Dendritic cell treated with granulocyte-macrophage colony-stimulating factor and Interleukin-4, amounts not matched to agents 40 ng/mL and 50 ng/mL, for 4 days (primary cell): ENCODE data around the gene MOK.

ENCODE experiments used
- H3K27ac Mint-ChIP-seq: one replicate; pipeline ENCODE4 v1.8.0; 2022; ENCODE audit warnings: mild to moderate bottlenecking, mixed read lengths
- H3K27me3 Mint-ChIP-seq: one replicate; pipeline ENCODE4 v1.8.0; 2022; ENCODE audit warnings: mild to moderate bottlenecking, mixed read lengths
- H3K36me3 Mint-ChIP-seq: one replicate; pipeline ENCODE4 v1.8.0; 2022; ENCODE audit warnings: low read depth, mixed read lengths
- H3K4me1 Mint-ChIP-seq: one replicate; pipeline ENCODE4 v1.8.0; 2022; ENCODE audit warnings: low read depth, mixed read lengths
- H3K4me3 Mint-ChIP-seq: one replicate; pipeline ENCODE4 v1.8.0; 2022; ENCODE audit warnings: mild to moderate bottlenecking, moderate library complexity, mixed read lengths
- H3K9me3 Mint-ChIP-seq: one replicate; pipeline ENCODE4 v1.8.0; 2022; ENCODE audit warnings: mixed read lengths
- intact Hi-C: fragments of 100-400 bp; cut with micrococcal nuclease; formaldehyde crosslinking; loops from one replicate; pipeline ENCODE4 v1.15.0; 2022

The MOK gene

GRCh38 chr14:102236026-102236425 lies 68.9 kb downstream of the MOK start:
- Mint-ChIP-seq H3K27me3 (peaks cover 1% of the 10 kb centered on the region), H3K4me3 (no peak overlapping the region), H3K27ac (no peak overlapping the region), H3K36me3 (no peaks in the 10 kb centered on the region), H3K4me1 (no peaks in the 10 kb centered on the region), H3K9me3 (no peaks in the 10 kb centered on the region)
- intact Hi-C loops: loop anchor here (2.0 kb wide), 1 partner anchor 79 kb away; no protein-coding TSS in a partner anchor

- no peaks in the 10 kb centered on the region for H3K4me1 Mint-ChIP-seq
- no peaks in the 10 kb centered on the region for H3K36me3 Mint-ChIP-seq
- no peaks in the 10 kb centered on the region for H3K9me3 Mint-ChIP-seq
- no peak overlapping the region for H3K4me3 Mint-ChIP-seq
- H3K27ac Mint-ChIP-seq: no peak overlapping the region
- H3K27me3 Mint-ChIP-seq: no peaks in the 10 kb centered on the region
- intact Hi-C loops: no loop called here
Measured at GRCh38 chr14:102235275-102235897, 69.6 kb downstream of the MOK start.

- Mint-ChIP-seq H3K4me3 (no peak overlapping the region), H3K27me3 (no peaks in the 10 kb centered on the region), H3K9me3 (no peaks in the 10 kb centered on the region), H3K36me3 (no peaks in the 10 kb centered on the region), H3K4me1 (no peaks in the 10 kb centered on the region), H3K27ac (no peak overlapping the region)
- intact Hi-C loops: no loop called here
Measured at GRCh38 chr14:102234331-102235264, 70.4 kb downstream of the MOK start.

GRCh38 chr14:102233081-102233480 lies 71.9 kb downstream of the MOK start:
- Mint-ChIP-seq H3K27me3 (no peaks in the 10 kb centered on the region), H3K9me3 (no peaks in the 10 kb centered on the region), H3K36me3 (no peaks in the 10 kb centered on the region), H3K27ac (no peak overlapping the region), H3K4me1 (no peaks in the 10 kb centered on the region), H3K4me3 (no peak overlapping the region)
- intact Hi-C loops: no loop called here

GRCh38 chr14:102232348-102232625 lies 72.7 kb downstream of the MOK start:
- no peak overlapping the region for H3K4me3 Mint-ChIP-seq
- no peaks in the 10 kb centered on the region for H3K4me1 Mint-ChIP-seq
- no peak overlapping the region for H3K27ac Mint-ChIP-seq
- no peaks in the 10 kb centered on the region for H3K27me3 Mint-ChIP-seq
- no peaks in the 10 kb centered on the region for H3K36me3 Mint-ChIP-seq
- H3K9me3 Mint-ChIP-seq: no peaks in the 10 kb centered on the region
- intact Hi-C loops: no loop called here

GRCh38 chr14:102231476-102232347 lies 73.3 kb downstream of the MOK start:
- H3K27ac Mint-ChIP-seq: no peak overlapping the region
- no peaks in the 10 kb centered on the region for H3K36me3 Mint-ChIP-seq
- no peaks in the 10 kb centered on the region for H3K9me3 Mint-ChIP-seq
- H3K27me3 Mint-ChIP-seq: no peaks in the 10 kb centered on the region
- H3K4me3 Mint-ChIP-seq: no peak overlapping the region
- intact Hi-C loops: no loop called here
- H3K4me1 Mint-ChIP-seq: no peaks in the 10 kb centered on the region

- Mint-ChIP-seq H3K27ac (no peak overlapping the region), H3K27me3 (no peaks in the 10 kb centered on the region), H3K36me3 (no peaks in the 10 kb centered on the region), H3K4me1 (no peaks in the 10 kb centered on the region), H3K4me3 (no peak overlapping the region), H3K9me3 (no peaks in the 10 kb centered on the region)
- intact Hi-C loops: no loop called here
Measured at GRCh38 chr14:102230481-102231210, 74.3 kb downstream of the MOK start.

GRCh38 chr14:102229739-102230092 lies 75.2 kb downstream of the MOK start:
- no peak overlapping the region for H3K27ac Mint-ChIP-seq
- no peaks in the 10 kb centered on the region for H3K9me3 Mint-ChIP-seq
- H3K36me3 Mint-ChIP-seq: no peaks in the 10 kb centered on the region
- intact Hi-C loops: no loop called here
- H3K27me3 Mint-ChIP-seq: no peaks in the 10 kb centered on the region
- H3K4me3 Mint-ChIP-seq: no peak overlapping the region
- H3K4me1 Mint-ChIP-seq: no peaks in the 10 kb centered on the region

- H3K9me3 Mint-ChIP-seq: no peaks in the 10 kb centered on the region
- intact Hi-C loops: no loop called here
- peaks cover 5% of the 10 kb centered on the region for H3K36me3 Mint-ChIP-seq
- H3K27ac Mint-ChIP-seq: no peak overlapping the region
- H3K4me3 Mint-ChIP-seq: no peak overlapping the region
- no peaks in the 10 kb centered on the region for H3K27me3 Mint-ChIP-seq
- H3K4me1 Mint-ChIP-seq: no peaks in the 10 kb centered on the region
Measured at GRCh38 chr14:102229071-102229738, 75.8 kb downstream of the MOK start.

GRCh38 chr14:102227184-102227964 lies 77.6 kb downstream of the MOK start:
- Mint-ChIP-seq H3K9me3 (no peaks in the 10 kb centered on the region), H3K27me3 (no peaks in the 10 kb centered on the region), H3K4me3 (no peak overlapping the region), H3K4me1 (no peaks in the 10 kb centered on the region), H3K36me3 (peaks cover 20% of the 10 kb centered on the region), H3K27ac (no peak overlapping the region)
- intact Hi-C loops: no loop called here

GRCh38 chr14:102226356-102227125 lies 78.4 kb downstream of the MOK start:
- intact Hi-C loops: no loop called here
- H3K36me3 Mint-ChIP-seq: peaks cover 27% of the 10 kb centered on the region
- H3K9me3 Mint-ChIP-seq: no peaks in the 10 kb centered on the region
- H3K27me3 Mint-ChIP-seq: no peaks in the 10 kb centered on the region
- H3K4me1 Mint-ChIP-seq: no peaks in the 10 kb centered on the region
- H3K27ac Mint-ChIP-seq: no peak overlapping the region
- no peak overlapping the region for H3K4me3 Mint-ChIP-seq

GRCh38 chr14:102225936-102226335 lies 79.0 kb downstream of the MOK start:
- intact Hi-C loops: no loop called here
- no peak overlapping the region for H3K27ac Mint-ChIP-seq
- peaks cover 29% of the 10 kb centered on the region for H3K36me3 Mint-ChIP-seq
- no peak overlapping the region for H3K4me3 Mint-ChIP-seq
- H3K27me3 Mint-ChIP-seq: no peaks in the 10 kb centered on the region
- no peaks in the 10 kb centered on the region for H3K4me1 Mint-ChIP-seq
- no peaks in the 10 kb centered on the region for H3K9me3 Mint-ChIP-seq
